Right hindlimb (tissue), 1 donor: ENCODE measurements around the gene IFT81.
"Not testable (repeated sequence)": the region's sequence is repeated elsewhere in the genome, so short reads cannot be mapped to it uniquely, and the experiment has no call there.

Experiments
- DNase-seq: peaks from one replicate; pipeline ENCODE4 v3.0.0-alpha.2; 2018

Gene IFT81

GRCh38 chr12:110211639-110212536 is 87.7 kb downstream of the IFT81 start:
- not testable (repeated sequence) for DNase-seq

- no peak for DNase-seq
Measured at GRCh38 chr12:110217996-110218674, 94.0 kb downstream of the IFT81 start.

- no peak for DNase-seq
Measured at GRCh38 chr12:110222027-110222426, 97.9 kb downstream of the IFT81 start.

- no peak for DNase-seq
Measured at GRCh38 chr12:110222433-110222832, 98.3 kb downstream of the IFT81 start.

- no peak for DNase-seq
Measured at GRCh38 chr12:110223777-110224378, 99.7 kb downstream of the IFT81 start.

- DNase-seq = peak; percentile 51
Measured at GRCh38 chr12:110224379-110225304, 100.5 kb downstream of the IFT81 start.

GRCh38 chr12:110227138-110227537 is 103.0 kb downstream of the IFT81 start:
- DNase-seq = no peak

- DNase-seq = not testable (repeated sequence)
Measured at GRCh38 chr12:110228348-110228747, 104.2 kb downstream of the IFT81 start.

- DNase-seq = no peak
Measured at GRCh38 chr12:110228756-110229155, 104.6 kb downstream of the IFT81 start.

- DNase-seq = no peak
Measured at GRCh38 chr12:110229409-110229808, 105.3 kb downstream of the IFT81 start.

GRCh38 chr12:110230655-110231054 is 106.5 kb downstream of the IFT81 start:
- DNase-seq = no peak

GRCh38 chr12:110233212-110233903 is 109.2 kb downstream of the IFT81 start:
- no peak for DNase-seq

- no peak for DNase-seq
Measured at GRCh38 chr12:110234331-110234751, 110.2 kb downstream of the IFT81 start.

GRCh38 chr12:110234755-110235154 is 110.6 kb downstream of the IFT81 start:
- DNase-seq = no peak

GRCh38 chr12:110235383-110235782 is 111.2 kb downstream of the IFT81 start:
- DNase-seq = no peak

- DNase-seq = no peak
Measured at GRCh38 chr12:110243227-110243626, 119.1 kb downstream of the IFT81 start.

- DNase-seq = no peak
Measured at GRCh38 chr12:110244372-110244771, 120.2 kb downstream of the IFT81 start.

- DNase-seq = no peak
Measured at GRCh38 chr12:110244829-110245228, 120.7 kb downstream of the IFT81 start.

- no peak for DNase-seq
Measured at GRCh38 chr12:110245369-110245772, 121.2 kb downstream of the IFT81 start.

- no peak for DNase-seq
Measured at GRCh38 chr12:110246636-110247339, 122.6 kb downstream of the IFT81 start.
